K562 (cell line): Measurements from ENCODE around the gene LDLRAD3. TPM values are rescaled to one million over a fixed set of nuclear protein-coding genes. Genes with fewer than 3 reads are reported as not detected.

ENCODE experiments used
- ATAC-seq: fragments of 200-7000 bp; cut with Tn5 transposase; 3 replicates; pipeline ENCODE4 v1.9.1; 2020; ENCODE audit warnings: moderate library complexity
- BruUV-seq: library from RNA; stranded (reverse); fragments of 400-500 nt; replicated peaks from 2 replicates; lab custom pipeline; 2021; lab: Mats Ljungman, UMichigan
- CTCF ChIA-PET: fragments of 300-600 bp; formaldehyde crosslinking; extraction: SDS; loops from one replicate; lab custom pipeline; 2021; ENCODE audit warnings: low intra/inter-chr PET ratio; lab: Yijun Ruan, JAX
- POLR2A ChIA-PET: fragments of 300-600, 350-650 bp; sonication (Branson Sonifier 250); formaldehyde crosslinking; extraction: SDS; loops from one replicate; lab custom pipeline; 2021; ENCODE audit warnings: antibody characterized with exemption, inconsistent platforms; lab: Yijun Ruan, JAX
- DNase-seq, 4 experiments: peaks; one replicate each; pipeline versions ENCODE4 v3.0.0 to v3.0.0-alpha.2; 2011 to 2018; ENCODE audit warnings: low spot score in 3 of 4, mixed read lengths in 3 of 4; ENCODE audit errors: extremely low read depth in 1 of 4
- FAIRE-seq: peaks from 2 replicates; lab custom pipeline; 2011; peaks lifted over from hg19 to GRCh38; lab: Jason Lieb, UNC
- H2AFZ ChIP-seq: 2 replicates; pipeline ENCODE4 v1.6.0; 2011; ENCODE audit warnings: low read depth, low read length, control low read depth, inconsistent platforms
- H3K27ac ChIP-seq: fragments of 200-600 bp; 3 replicates; pipeline ENCODE4 v1.8.0; 2011; ENCODE audit warnings: low read depth, mild to moderate bottlenecking, control low read depth, inconsistent platforms, low read length, moderate library complexity, mixed read lengths; ENCODE audit errors: extremely low read depth
- H3K27me3 ChIP-seq, 2 experiments: fragments of 300-600 bp in 1 of 2; 2 replicates in 1 of 2; 3 replicates in 1 of 2; pipeline versions ENCODE4 v1.6.0 to v1.8.0; 2011; ENCODE audit warnings: inconsistent platforms in 2 of 2, low read length in 2 of 2, mild to moderate bottlenecking in 1 of 2, mixed read lengths in 1 of 2, moderate library complexity in 1 of 2; ENCODE audit not compliant: control insufficient read depth in 2 of 2, insufficient read depth in 2 of 2
- H3K36me3 ChIP-seq: fragments of 300-600 bp; 3 replicates; pipeline ENCODE4 v1.8.0; 2011; ENCODE audit warnings: mild to moderate bottlenecking, low read length, inconsistent platforms; ENCODE audit not compliant: control insufficient read depth, insufficient read depth
- H3K4me1 ChIP-seq, 2 experiments: fragments of 200-600 bp in 1 of 2; replicated peaks in 1 of 2; 2 replicates in 1 of 2; 3 replicates in 1 of 2; pipeline versions ENCODE4 v1.5.1 to v1.8.0; 2011; ENCODE audit warnings: inconsistent platforms in 2 of 2, low read length in 2 of 2, mild to moderate bottlenecking in 1 of 2, mixed read lengths in 1 of 2, moderate library complexity in 1 of 2; ENCODE audit not compliant: control insufficient read depth in 2 of 2, insufficient read depth in 2 of 2
- H3K4me2 ChIP-seq: 2 replicates; pipeline ENCODE4 v1.6.1; 2011; ENCODE audit warnings: low read length, control low read depth, inconsistent platforms, mixed read lengths; ENCODE audit not compliant: insufficient read depth
- H3K4me3 ChIP-seq: fragments of 200-600 bp; sonication (generic), shearing (Covaris generic); 2 replicates; pipeline ENCODE4 v1.5.1; 2016; ENCODE audit warnings: control low read depth, inconsistent platforms
- H3K79me2 ChIP-seq: fragments of 200-600 bp; 3 replicates; pipeline ENCODE4 v1.8.0; 2011; ENCODE audit warnings: low read length, inconsistent platforms; ENCODE audit not compliant: control insufficient read depth, insufficient read depth
- H3K9ac ChIP-seq, 2 experiments: 2 replicates each; pipeline versions ENCODE4 v1.6.0 to v1.6.1; 2011; ENCODE audit warnings: low read depth in 2 of 2, low read length in 2 of 2, control low read depth in 1 of 2, inconsistent platforms in 1 of 2, mild to moderate bottlenecking in 1 of 2, mixed read lengths in 1 of 2; ENCODE audit not compliant: insufficient read depth in 1 of 2
- H3K9me1 ChIP-seq: one replicate; pipeline ENCODE4 v1.6.0; 2011; ENCODE audit warnings: inconsistent platforms, mild to moderate bottlenecking, low read length, moderate library complexity; ENCODE audit not compliant: control insufficient read depth, insufficient read depth
- H3K9me3 ChIP-seq: replicated peaks from 2 replicates; pipeline ENCODE4 v1.5.1; 2011; ENCODE audit warnings: low read depth, low read length, inconsistent platforms; ENCODE audit not compliant: control insufficient read depth, insufficient read depth
- H4K20me1 ChIP-seq: replicated peaks from 2 replicates; pipeline ENCODE4 v1.6.1; 2011; ENCODE audit warnings: low read length, inconsistent platforms, mixed read lengths; ENCODE audit not compliant: control insufficient read depth, insufficient read depth
- BRD4 ChIP-seq: fragments of 200-600 bp; sonication (generic); IDR thresholded peaks from 2 replicates; pipeline ENCODE4 v1.6.1; 2017; ENCODE audit warnings: inconsistent platforms
- CAMTA2 ChIP-seq: fragments of 250-450 bp; sonication (Bioruptor Pico); conservative IDR thresholded peaks from 2 replicates; pipeline ENCODE4 v1.5.1; 2022
- ELF1 ChIP-seq: fragments of 200-800 bp; sonication (Bioruptor generic); IDR thresholded peaks from 2 replicates; pipeline ENCODE4 v1.6.1; 2016; ENCODE audit warnings: missing genetic modification characterization, missing compliant biosample characterization
- FOXM1 ChIP-seq, 2 experiments: fragments of 450-650 bp in 1 of 2; sonication (generic) in 1 of 2; formaldehyde crosslinking in 1 of 2; IDR thresholded peaks; 2 replicates each; pipeline versions ENCODE4 v1.6.1 to v1.9.0; 2017 to 2022; ENCODE audit warnings: low read depth in 2 of 2, mild to moderate bottlenecking in 2 of 2, missing genetic modification reagents in 1 of 2, moderate library complexity in 1 of 2
- GTF2E2 ChIP-seq: fragments of 200-800 bp; sonication (Bioruptor generic); IDR thresholded peaks from 2 replicates; pipeline ENCODE4 v1.6.1; 2016; ENCODE audit warnings: missing genetic modification characterization, missing compliant biosample characterization
- GTF2F1 ChIP-seq: IDR thresholded peaks from 2 replicates; pipeline ENCODE4 v1.6.1; 2011; ENCODE audit warnings: low read depth, low read length, improper control_type of control experiment
- IRF2 ChIP-seq: sonication (generic); formaldehyde crosslinking; IDR thresholded peaks from 2 replicates; pipeline ENCODE4 v1.8.1; 2022; ENCODE audit warnings: mild to moderate bottlenecking, missing genetic modification reagents
- NBN ChIP-seq: fragments of 450-650 bp; IDR thresholded peaks from 2 replicates; pipeline ENCODE4 v1.6.1; 2016; ENCODE audit warnings: low read depth, mild to moderate bottlenecking
- NFXL1 ChIP-seq: fragments of 450-650 bp; formaldehyde crosslinking; IDR thresholded peaks from 2 replicates; pipeline ENCODE4 v1.4.0; 2021; ENCODE audit warnings: mild to moderate bottlenecking
- POLR2AphosphoS5 ChIP-seq: IDR thresholded peaks from 2 replicates; pipeline ENCODE4 v1.6.1; 2011; ENCODE audit warnings: mild to moderate bottlenecking, low read depth, low read length, moderate library complexity; ENCODE audit not compliant: control insufficient read depth, insufficient read depth
- PPARD ChIP-seq: fragments of 250-450 bp; sonication (Bioruptor Pico); IDR thresholded peaks from 2 replicates; pipeline ENCODE4 v1.8.0; 2022; ENCODE audit warnings: inconsistent platforms, mild to moderate bottlenecking, moderate library complexity
- SUPT5H ChIP-seq: fragments of 450-650 bp; IDR thresholded peaks from 2 replicates; pipeline ENCODE4 v1.6.1; 2016
- WHSC1 ChIP-seq: IDR thresholded peaks from one replicate; pipeline ENCODE4 v1.6.1; 2012; ENCODE audit warnings: low read length, control low read depth, inconsistent platforms
- ZBTB43 ChIP-seq: sonication (generic); formaldehyde crosslinking; IDR thresholded peaks from 2 replicates; pipeline ENCODE4 v1.8.0; 2023; ENCODE audit warnings: mild to moderate bottlenecking, missing genetic modification reagents
- ZFX ChIP-seq: sonication (generic); formaldehyde crosslinking; IDR thresholded peaks from 2 replicates; pipeline ENCODE4 v1.8.0; 2022; ENCODE audit warnings: mild to moderate bottlenecking, missing genetic modification reagents, moderate library complexity
- ZNF165 ChIP-seq: fragments of 250-450 bp; sonication (Bioruptor Pico); IDR thresholded peaks from 2 replicates; pipeline ENCODE4 v1.4.0; 2020; ENCODE audit warnings: borderline replicate concordance
- ZNF175 ChIP-seq: fragments of 200-800 bp; sonication (Bioruptor generic); IDR thresholded peaks from 2 replicates; pipeline ENCODE4 v1.6.1; 2016; ENCODE audit warnings: low read depth, mild to moderate bottlenecking, missing genetic modification characterization, missing compliant biosample characterization
- ZNF347 ChIP-seq: fragments of 450-650 bp; formaldehyde crosslinking; IDR thresholded peaks from 2 replicates; pipeline ENCODE4 v1.4.0; 2020; ENCODE audit warnings: low read depth, mild to moderate bottlenecking, moderate library complexity
- ZNF41 ChIP-seq: fragments of 250-450 bp; sonication (Bioruptor Pico); conservative IDR thresholded peaks from 2 replicates; pipeline ENCODE4 v1.4.0; 2020; ENCODE audit warnings: mild to moderate bottlenecking
- WGBS: fragments of 100-300 bp; shearing (Covaris generic); methylation state at CpG from one replicate; pipeline ENCODE4 v1.1.6; 2016; ENCODE audit warnings: low coverage, mixed read lengths; ENCODE audit not compliant: insufficient coverage; ENCODE audit errors: missing lambda C conversion rate; 5-methylcytosine and 5-hydroxymethylcytosine counted together
- in situ Hi-C: fragments of 300-500 bp; cut with MboI; formaldehyde crosslinking; loops from 4 replicates; pipeline ENCODE4 v1.15.0; 2018; ENCODE audit warnings: inconsistent platforms, mixed read lengths
- intact Hi-C: fragments of 100-400 bp; cut with micrococcal nuclease; formaldehyde crosslinking; loops from 2 replicates; pipeline ENCODE4 v1.14.2; 2022
- polyA plus RNA-seq, 8 experiments: library from polyadenylated mRNA; depleted of rRNA in 4 of 8; stranded (reverse) in 5 of 8; unstranded in 3 of 8; fragments of >200 nt; fragmentation: Nextera tagmentation in 2 of 8; fragmentation: Illumina TruSeq in 1 of 8; extraction: Ambion mirVana in 2 of 8; extraction: Trizol in 1 of 8; gene quantifications; 2 replicates each; pipeline versions ENCODE4 v1.2.1 to v1.2.3, GENCODE V29; 2011 to 2014; ENCODE audit warnings: inconsistent platforms in 1 of 8, missing spikeins in 1 of 8
- total RNA-seq, 7 experiments: library from RNA; depleted of rRNA in 6 of 7; stranded (reverse); fragments of >200 nt in 6 of 7; fragmentation: Illumina TruSeq in 2 of 7; extraction: Trizol in 2 of 7; gene quantifications; 2 replicates each; pipeline versions ENCODE4 v1.2.1 to v1.2.3, GENCODE V29; 2011 to 2021; ENCODE audit warnings: low replicate concordance in 1 of 7
- TF ChIP-seq, protein P1 (sequence below): IDR thresholded peaks from 3 replicates; pipeline ENCODE4 v1.6.1; 2011; ENCODE audit warnings: borderline replicate concordance, mild to moderate bottlenecking; ENCODE audit not compliant: insufficient read length, insufficient read depth
- TF ChIP-seq, protein P2 (sequence below): sonication (generic); formaldehyde crosslinking; IDR thresholded peaks from 2 replicates; pipeline ENCODE4 v1.8.0; 2022; ENCODE audit warnings: mild to moderate bottlenecking, low read depth, missing genetic modification reagents

The LDLRAD3 gene
- total and polyA plus RNA-seq, 9 of the 15 experiments (the other 6 are each of a cell fraction or from before 2014, with no cell fraction given), result 0.73 to 7.2 (median 3.5) TPM

DNA sequence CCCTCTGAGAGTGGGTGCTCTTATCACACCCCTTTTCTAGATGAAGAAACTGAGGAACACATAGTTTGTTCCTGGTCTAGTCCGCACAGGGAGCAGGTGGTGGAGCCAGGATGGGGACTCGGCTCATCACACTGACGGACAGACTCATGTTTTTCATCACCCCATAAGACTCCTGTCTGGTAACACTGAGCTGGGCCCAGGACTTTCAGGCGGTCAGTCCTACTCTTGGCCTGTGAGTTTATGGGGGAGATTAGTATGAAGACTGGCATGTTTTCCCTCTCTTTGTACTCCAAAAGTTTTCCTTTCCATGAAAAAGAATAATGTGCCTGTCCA is 160.8 kb downstream of the LDLRAD3 start:
- ATAC-seq (peak; percentile 45), DNase-seq (no peak), FAIRE-seq (no peak)
- ChIA-PET CTCF (no interaction called here), POLR2A (interaction anchor here (0.6 to 3.9 kb wide), 8 partner anchors 10 to 170 kb away, joined by 3 to 15 read pairs (median 3); no protein-coding TSS in a partner anchor)
- in situ Hi-C loops, result no loop called here
- peaks cover 29 to 63% of the 10 kb centered on the region in 2 experiments for H3K4me1 ChIP-seq
- H3K36me3 ChIP-seq, result 0 out of 3 replicates have a peak, but pooled peaks cover 2% of the 10 kb centered on the region
- no peaks in the 10 kb centered on the region for H3K27me3 ChIP-seq
- H3K9ac ChIP-seq, result peak overlapping the region; percentile 23 to 79; a peak in 3 of 4 replicates
- no peaks in the 10 kb centered on the region for H3K9me1 ChIP-seq
- H3K27ac ChIP-seq, result peak overlapping the region; percentile 98
- WGBS, result 12% methylated on average over 4 of the region's 4 CpGs
- peaks cover 22% of the 10 kb centered on the region for H3K79me2 ChIP-seq
- peak overlapping the region; percentile 81 for H2AFZ ChIP-seq
- no peaks in the 10 kb centered on the region for H4K20me1 ChIP-seq
- H3K9me3 ChIP-seq, result no peaks in the 10 kb centered on the region
- BruUV-seq, result no TSS peak
- no peak overlapping the region for H3K4me3 ChIP-seq
- intact Hi-C loops, result loop anchor here (2.0 kb wide), 1 partner anchor 62 kb away; no protein-coding TSS in a partner anchor
- peak overlapping the region; percentile 83 for H3K4me2 ChIP-seq
- TF ChIP-seq WHSC1, result no peak
- TF ChIP-seq ZNF165, result peak; percentile 42; the same call in 1 of the 2 replicates
- TF ChIP-seq, protein P1, sequence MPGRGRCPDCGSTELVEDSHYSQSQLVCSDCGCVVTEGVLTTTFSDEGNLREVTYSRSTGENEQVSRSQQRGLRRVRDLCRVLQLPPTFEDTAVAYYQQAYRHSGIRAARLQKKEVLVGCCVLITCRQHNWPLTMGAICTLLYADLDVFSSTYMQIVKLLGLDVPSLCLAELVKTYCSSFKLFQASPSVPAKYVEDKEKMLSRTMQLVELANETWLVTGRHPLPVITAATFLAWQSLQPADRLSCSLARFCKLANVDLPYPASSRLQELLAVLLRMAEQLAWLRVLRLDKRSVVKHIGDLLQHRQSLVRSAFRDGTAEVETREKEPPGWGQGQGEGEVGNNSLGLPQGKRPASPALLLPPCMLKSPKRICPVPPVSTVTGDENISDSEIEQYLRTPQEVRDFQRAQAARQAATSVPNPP, result no peak
- TF ChIP-seq NBN, result no peak
- TF ChIP-seq GTF2E2 (tag), result peak; percentile 54; the same call in 1 of the 2 replicates
- TF ChIP-seq ZNF347 (CRISPR knock-in tag), result no peak
- TF ChIP-seq, protein P2, sequence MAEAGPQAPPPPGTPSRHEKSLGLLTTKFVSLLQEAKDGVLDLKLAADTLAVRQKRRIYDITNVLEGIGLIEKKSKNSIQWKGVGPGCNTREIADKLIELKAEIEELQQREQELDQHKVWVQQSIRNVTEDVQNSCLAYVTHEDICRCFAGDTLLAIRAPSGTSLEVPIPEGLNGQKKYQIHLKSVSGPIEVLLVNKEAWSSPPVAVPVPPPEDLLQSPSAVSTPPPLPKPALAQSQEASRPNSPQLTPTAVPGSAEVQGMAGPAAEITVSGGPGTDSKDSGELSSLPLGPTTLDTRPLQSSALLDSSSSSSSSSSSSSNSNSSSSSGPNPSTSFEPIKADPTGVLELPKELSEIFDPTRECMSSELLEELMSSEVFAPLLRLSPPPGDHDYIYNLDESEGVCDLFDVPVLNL (CRISPR knock-in tag), result no peak
- TF ChIP-seq CAMTA2 (CRISPR knock-in tag), result 0 out of 2 replicates have a peak, but pooled peaks have one; percentile 35
- TF ChIP-seq POLR2AphosphoS5, result no peak
- TF ChIP-seq ZNF175, result no peak
- TF ChIP-seq GTF2F1, result no peak
- peak; percentile 22; the same call in 1 of the 2 replicates for TF ChIP-seq ZBTB43 (CRISPR knock-in tag)
- TF ChIP-seq BRD4, result peak; percentile 26; the same call in 1 of the 2 replicates
- TF ChIP-seq IRF2 (CRISPR knock-in tag), result no peak
- no peak for TF ChIP-seq PPARD (CRISPR knock-in tag)
- 0 out of 2 replicates have a peak, but pooled peaks have one; percentile 2 for TF ChIP-seq SUPT5H
- TF ChIP-seq NFXL1 (CRISPR knock-in tag), result 0 out of 2 replicates have a peak, but pooled peaks have one; percentile 31
- TF ChIP-seq ELF1, result peak; percentile 53; the same call in 1 of the 2 replicates
- 0 out of 2 replicates have a peak, but pooled peaks have one; percentile 3 for TF ChIP-seq ZNF41 (CRISPR knock-in tag)
- TF ChIP-seq FOXM1 (IDR thresholded peaks at IDR 0.05; ENCODE audit: low read depth), result no peak
- TF ChIP-seq FOXM1 (CRISPR knock-in tag; IDR thresholded peaks at IDR 0.05; ENCODE audit: low read depth), result 0 out of 2 replicates have a peak, but pooled peaks have one; percentile 29
- 0 out of 2 replicates have a peak, but pooled peaks have one; percentile 3 for TF ChIP-seq ZFX
